ENCODE data around the gene NOTCH1.

DNA sequence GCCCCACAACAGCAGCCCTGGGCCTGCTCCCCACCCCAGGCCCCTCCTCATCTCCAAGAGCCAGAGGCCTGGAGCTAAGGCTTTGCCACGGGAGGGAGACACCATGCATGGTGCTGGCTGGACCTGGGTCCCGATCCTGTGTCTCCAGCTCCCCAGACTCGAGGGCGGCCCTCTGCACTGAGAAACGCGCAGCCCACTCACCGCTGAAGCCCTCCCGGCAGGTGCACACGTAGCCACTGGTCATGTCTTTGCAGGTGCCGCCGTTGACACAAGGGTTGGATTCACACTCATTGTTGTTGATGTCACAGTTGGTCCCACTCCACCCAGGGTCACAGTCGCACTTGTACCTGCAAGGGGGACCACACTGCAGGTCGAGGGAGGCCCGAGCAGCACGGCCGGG is 32.7 kb downstream of the NOTCH1 start:
- TF ChIP-seq POLR2A (IDR thresholded peaks at IDR 0.05; ENCODE audit: low read length) (no peak), GATA1 (IDR thresholded peaks at IDR 0.05; ENCODE audit: low read depth, low read length) (no peak)

Data from erythroblast (primary cell).